NK-92 (cell line): ENCODE data around the gene RAI1.

ENCODE experiments used
- DNase-seq: peaks from one replicate; lab custom pipeline; 2025; ENCODE audit not compliant: unreplicated experiment; lab: John Stamatoyannopoulos, UW

RAI1 gene

DNA sequence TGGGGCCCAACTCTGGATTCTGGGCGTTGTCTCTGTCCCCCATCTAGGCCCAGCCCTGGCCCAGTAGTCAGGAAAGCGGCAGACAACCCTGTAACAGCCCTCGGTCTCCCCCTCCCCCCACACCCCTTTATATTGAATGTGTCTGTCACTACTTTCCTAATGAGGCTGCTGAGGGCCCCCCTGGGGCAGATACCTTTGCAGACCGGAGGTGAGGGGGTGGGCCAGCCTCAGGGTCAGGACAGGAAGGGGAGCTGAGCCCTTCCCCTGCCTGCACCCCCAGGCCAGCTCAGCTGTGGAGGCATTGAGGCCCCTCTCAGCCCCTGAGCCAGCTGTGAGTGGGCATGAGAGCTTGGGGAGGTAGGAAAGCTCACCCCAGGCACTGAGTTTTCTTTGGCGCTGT lies 17.1 kb downstream of the RAI1 start:
- no peak for DNase-seq

DNA sequence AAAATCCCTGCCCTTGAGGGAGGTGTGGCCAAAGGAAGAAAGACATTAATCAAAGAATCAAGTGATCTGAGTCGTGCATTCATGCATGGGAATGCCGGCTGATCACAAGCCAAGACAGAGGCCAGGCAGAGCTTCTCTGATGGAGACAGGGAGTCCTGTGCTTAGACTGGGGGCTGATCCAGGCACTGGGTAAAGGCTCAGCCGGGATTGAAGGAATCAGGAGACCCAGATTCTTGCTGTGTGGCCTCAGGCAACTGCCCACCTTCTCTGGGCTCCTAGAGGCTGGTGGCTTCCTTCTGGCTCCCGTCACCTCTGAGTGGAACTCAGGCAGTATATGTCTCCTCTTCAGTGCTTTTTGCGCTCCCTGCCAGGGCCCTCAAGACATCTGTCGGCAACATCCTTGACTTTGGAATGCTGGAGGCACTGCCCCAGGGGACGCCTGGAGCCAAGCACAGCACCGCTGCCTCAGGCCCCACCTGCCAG lies 17.7 kb downstream of the RAI1 start:
- no peak for DNase-seq

DNA sequence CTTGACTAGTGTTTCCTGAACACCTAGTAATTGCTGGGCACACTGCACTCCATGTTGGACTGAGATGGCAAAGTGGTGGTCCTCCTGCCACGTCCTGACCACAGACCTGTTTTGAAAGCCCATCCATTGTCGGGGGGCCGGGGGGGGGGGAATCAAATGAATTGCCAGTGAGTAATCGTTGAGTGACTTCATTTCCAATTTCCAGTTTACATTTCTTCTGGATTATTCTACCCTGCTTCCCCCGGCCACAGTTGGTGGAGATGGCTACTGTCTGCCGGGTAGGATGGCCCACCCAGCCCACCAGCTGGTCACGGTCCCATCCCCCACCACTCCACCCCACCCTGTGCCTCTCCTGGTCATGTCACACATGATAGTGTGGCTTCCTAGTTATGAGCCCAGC lies 18.2 kb downstream of the RAI1 start:
- DNase-seq, result no peak

DNA sequence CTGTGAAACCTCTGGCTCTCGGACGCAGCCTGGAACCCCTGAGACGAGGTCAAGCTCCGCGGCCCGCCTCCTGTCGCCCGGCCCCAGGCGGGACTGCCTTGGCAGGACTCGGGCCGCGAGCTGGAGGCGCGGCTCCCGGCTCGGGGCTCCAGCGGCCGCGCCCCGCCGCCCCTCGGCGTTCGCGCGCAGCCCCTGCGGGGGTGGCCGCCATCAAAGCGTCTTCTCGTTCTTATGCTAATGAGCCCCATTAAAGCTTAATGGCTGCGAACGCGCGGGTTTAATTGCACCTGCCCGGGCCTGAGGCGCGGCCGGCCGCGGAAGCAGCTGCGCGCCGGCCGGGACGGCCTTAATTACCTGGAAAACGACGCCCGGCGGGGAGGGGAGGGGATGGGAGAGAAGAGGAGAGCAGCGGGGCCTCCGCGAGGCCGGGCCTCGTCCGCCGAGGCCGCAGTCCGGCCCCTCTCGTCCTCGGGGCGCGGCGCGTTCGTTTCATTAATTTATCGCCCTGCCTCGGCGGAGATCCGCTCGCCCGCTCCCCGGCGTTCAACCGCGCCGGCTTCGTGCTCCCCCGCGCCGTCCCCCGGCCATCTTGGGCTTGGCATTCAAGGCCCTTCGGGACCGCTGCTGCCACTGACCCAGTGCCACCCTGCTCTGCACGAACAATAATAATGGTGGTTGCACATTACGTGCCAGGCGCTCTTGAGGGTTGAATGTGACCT lies 19.2 kb downstream of the RAI1 start:
- DNase-seq, result no peak

DNA sequence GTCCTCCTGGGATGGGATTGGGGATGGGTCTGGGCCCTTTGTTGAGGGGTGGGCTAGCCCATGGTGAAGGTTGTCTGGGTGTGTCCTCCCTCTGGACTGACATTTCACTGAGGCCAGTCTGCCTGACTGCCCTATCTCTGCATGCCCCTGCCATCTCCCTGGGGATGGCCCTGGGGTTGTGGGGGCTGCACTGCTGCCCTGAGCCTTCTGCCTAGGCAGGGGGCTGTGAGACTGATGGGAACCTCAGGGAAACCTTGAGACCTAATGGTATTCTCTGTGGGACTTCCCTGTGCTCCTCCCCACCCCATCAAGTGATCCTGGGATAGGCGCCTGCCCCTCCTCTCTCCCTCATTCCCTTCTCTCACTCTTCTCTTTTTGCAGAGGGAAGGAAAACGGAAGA lies 19.9 kb downstream of the RAI1 start:
- DNase-seq, result no peak

DNA sequence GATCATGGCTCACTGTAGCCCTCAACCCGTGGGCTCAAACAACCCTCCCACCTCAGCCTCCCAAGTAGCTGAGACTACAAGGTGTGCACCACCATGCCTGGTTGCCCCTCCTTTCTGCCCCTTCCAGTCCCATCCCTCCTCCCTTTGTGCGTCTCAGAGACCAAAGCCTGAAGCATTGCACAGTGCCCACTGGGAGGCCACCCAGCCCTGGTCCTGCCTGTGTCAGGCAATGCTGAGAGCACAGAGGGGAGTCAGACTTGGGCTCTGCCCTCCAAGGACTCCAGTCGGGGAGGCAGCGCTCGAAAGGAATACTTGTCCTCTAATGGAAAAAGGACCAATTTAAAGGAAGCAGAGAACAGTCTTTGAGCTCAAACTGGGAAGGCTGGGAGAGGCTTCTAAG lies 20.4 kb downstream of the RAI1 start:
- DNase-seq, result no peak

DNA sequence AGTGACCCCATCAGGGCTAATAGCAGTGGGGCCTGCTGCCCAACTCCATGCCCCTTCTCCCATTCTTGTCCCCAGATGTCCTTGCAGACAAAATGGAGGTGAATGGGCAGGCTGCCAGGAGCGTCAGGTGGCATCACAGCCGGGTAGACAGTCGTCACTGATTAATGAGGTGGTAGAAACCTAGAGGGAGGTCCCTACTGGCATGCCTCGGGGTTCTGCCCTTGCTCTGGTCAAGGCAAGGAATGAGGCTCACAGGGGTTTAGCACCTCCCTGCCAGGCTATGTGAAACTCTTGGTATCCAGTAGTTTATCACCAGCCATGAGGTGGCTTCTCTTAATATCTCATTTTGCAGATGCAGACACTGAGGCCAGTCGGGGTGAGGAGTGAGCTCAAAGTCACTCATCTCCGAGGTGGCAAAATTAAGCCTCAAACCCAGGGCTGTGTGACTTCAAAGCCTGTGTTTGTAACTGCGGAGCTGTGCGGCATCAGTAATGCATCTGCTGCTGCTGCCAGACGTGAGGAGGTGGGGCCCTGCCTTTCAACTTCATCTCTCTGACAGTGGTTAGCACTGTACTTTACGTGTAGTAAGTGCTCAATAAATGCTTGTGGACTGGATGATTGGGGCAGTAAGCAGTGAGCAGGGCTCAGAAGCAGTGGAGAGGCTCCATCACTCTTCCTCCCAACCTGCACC lies 21.3 kb downstream of the RAI1 start:
- no peak for DNase-seq

DNA sequence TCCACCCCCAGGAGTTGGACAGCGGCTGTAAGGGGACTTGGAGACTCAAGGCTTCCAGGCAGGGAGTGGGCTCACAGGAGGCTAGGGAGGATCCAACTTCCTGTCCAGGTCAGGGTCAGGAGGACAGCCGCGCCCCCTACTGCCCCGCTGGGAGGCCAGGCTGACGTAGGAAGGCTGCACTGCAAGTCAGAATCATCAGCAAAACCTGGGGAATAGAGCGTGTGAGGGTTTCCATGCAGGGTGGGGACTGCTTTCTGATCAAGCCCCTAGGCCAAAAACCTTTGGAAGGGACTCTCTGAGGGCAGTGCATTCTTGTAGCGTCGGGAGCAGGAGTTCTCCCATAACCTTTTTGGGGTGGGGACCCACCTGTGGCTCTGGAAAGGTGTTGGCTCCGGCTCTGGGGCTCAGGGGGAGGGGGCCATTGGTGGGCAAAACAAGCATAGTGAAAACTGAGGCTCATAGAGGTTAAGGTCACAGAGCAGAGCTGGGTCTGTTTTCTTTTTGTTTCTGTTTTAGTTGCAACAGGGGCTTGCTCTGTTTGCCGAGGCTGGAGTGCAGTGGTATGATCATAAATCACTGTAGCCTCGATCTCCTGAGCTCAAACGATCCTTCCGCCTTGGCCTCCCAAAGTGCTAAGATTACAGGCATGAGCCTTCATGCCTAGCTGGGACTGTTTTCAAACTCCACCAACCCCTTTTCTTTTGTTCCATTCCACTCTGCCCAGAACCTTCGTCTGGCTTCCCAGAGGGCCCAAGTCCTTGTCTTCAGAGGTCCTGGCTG lies 22.1 kb downstream of the RAI1 start:
- no peak for DNase-seq

DNA sequence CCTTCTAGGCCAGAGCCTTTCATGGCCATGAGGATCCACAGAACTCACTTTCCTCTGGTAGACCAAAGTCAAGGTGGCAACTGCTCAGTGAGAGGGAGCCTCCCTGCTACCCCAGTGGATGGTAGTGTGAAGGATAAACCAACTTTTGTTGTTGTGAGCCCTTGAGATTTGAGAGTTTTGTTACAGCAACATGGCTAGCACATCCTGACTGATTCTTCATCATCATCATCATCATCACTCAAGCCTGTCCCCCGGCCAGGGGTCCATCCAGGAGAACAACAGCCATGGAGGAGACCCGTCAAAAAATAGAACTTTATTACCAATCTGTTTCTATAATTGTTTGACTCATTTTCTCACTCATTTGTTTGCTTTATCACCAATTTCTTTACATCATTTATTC lies 23.7 kb downstream of the RAI1 start:
- no peak for DNase-seq

DNA sequence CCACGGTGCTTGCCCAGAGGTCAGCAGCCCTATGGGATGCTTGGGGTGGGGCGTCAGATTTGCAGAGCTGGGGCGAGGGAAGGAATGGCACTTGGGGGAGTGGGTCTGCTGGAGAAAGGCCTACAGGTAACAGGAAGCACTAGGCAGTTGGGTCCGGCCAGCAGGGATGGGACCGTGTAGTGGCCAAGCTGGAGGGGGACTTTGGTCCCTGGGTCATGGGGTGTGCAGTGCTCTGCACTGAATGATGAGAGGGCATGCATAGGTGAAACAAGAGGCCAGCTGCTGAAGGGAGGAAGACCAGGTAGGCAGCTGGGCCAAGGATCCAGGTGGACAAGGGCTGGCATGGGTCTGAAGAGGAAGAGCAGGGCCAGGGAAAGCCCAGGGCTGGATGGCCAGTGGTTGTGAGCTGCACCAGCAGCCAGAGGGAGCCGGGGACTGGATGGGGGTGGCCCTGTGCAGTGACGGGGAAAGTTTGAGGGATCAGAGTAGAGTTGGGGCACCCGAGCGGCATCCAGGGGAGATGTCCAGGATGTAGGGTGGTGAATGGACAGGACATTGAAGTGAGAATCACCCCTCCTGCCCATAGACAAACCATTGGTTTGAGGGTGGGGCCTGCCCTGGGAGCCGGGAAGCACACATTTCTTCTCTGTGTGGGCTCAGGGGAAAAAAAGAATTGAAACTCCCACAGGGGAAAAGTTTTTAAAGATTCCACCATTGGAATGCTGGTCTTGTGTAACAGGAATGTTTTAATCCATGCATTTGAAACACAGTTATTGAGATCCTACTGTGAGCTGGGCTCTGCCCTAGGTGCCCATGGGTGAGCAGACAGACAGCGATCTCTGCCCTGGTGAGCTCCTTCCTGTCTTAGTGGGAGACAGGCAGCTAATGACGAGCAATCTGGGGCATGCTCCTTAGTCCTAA lies 25.1 kb downstream of the RAI1 start:
- no peak for DNase-seq

DNA sequence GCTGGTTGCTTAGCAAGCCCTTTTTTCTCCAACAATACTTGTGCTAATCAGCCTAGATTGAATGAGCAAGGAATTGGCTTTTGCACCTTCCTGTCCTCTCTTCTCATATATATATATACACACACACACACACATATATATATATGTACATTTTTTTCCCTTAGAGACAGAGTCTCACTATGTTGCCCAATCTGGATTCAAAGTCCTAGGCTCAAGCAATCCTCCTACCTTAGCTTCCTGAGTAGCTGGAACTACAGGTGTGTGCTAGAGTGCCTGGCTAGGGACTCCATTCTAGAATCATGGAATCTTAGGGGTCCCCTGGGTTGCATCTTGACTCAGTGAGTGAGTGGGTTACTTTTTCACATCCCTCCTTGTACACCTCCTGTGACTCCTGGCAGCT lies 27.0 kb downstream of the RAI1 start:
- DNase-seq, result no peak

DNA sequence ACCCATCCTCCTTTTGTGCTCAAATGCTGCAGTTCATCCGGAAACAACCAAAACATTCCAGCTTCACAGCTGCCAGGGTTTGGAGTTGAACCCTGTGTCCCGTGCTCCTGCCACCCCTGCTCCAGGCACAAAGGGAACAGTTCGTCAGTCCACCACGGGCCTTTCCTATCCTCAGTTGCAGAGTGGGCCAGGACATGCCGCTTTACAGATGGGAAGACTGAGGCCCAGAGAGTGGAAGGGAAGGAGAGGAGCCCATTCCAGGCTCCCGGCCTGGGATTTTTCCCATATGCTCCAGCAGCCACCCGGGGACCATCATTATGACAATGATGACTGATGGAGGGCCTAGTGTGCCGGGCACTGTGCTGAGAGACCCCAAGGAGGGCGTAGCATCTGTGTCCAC lies 27.6 kb downstream of the RAI1 start:
- DNase-seq, result no peak

DNA sequence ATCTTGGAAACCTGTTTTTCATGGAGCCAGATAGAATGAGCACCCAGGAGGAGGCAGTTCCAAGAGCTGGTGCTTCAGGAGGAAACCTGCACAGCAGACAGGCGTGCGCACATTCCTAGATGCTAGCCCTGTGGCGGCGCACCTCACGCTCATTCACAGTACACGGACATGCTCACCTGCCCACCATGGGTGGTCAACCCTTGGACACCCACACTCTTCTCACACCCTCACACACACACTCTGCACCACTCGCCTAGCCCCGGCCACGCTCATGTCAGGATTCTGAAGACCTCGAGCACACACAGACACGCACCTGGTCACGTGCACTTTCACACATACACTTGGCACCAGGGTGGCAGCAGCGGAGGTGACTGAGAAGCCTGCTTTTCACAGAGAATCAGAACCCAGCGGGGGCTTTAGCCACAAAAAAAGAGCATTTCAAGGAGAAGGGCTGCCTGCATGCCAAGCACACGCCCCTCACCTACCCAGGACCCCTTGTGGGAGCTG lies 28.6 kb downstream of the RAI1 start:
- DNase-seq, result no peak

DNA sequence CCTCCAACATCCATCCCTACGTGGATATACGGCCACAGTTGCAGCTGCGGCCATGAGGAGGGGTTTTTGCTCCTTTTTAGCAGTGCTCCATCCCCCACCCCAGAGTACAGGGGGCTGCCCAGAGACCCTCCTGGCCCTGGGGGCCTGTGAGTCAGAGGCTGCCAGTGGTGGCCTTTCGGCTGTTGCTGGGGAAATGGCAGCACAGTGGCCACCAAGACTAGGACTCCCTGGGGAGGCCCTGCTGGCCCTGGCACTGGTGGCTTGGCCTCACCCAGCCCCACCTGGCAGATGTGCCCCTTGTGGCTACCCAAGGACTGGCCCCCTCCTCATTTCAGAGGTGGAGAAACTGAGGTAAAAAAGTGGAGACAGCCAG lies 29.1 kb downstream of the RAI1 start:
- no peak for DNase-seq

DNA sequence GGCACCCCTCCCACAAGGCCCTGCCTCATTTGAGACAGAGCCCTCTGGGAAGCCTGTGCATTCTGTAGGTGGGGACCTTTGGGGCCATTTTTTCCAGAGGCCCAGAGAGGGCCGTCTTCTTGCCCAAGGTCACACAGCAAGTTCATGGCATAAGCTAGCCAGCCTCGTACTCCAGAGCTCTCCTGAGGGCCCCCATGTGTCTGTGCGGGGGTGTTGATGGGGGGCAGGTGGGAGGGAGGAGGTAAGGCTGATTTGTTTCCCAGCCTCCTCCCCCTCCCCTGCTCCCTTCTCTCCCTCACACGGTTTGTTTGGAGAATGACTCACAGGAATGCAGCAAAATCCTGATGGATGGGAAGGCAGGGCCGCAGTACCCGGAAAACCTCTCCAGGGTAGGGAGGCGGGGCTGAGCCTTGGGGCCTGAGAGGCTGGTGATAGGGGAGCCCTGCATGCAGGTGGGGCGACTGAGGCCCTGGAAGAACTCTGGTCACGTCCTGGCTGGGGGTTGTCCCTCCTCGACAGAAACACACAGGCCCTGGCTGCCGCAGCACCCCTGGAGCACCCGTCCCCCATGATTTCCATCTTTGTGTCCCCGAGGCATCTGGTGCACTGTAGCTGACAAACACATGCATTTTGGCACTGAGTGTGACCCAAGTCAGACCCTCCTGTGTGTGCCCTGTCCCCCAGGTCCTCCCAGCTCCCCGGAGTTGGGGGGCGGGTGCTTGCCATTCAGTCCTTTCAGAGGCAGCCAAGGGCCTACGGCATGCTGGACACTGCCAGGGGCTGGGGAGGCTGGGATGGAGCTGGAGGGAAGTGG lies 29.7 kb downstream of the RAI1 start:
- DNase-seq, result no peak

DNA sequence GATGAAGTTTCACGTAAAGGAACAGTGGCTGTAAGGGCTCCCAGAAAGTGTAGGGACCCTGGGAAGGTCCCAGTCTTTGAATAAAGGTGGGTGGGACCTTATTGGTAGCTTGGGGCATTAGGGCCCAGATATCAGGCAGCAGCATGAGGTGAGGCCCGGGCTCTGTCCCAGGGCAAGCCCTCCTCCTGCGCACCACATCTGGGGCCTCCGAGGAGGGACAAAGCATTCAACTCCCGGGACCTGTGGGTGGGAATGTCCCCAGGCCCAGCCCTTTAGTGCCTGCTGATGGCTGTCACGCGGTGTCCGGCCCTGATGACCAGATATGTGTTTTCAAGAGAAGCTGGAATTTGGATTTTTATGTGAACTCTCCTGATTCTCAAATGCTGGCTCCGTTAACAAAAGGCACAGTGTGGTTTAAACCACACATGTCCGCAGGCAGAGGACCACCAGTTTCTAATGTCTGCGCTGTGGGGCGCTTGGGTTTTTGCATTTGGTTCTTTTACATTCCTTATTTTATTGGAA lies 30.4 kb downstream of the RAI1 start:
- no peak for DNase-seq

DNA sequence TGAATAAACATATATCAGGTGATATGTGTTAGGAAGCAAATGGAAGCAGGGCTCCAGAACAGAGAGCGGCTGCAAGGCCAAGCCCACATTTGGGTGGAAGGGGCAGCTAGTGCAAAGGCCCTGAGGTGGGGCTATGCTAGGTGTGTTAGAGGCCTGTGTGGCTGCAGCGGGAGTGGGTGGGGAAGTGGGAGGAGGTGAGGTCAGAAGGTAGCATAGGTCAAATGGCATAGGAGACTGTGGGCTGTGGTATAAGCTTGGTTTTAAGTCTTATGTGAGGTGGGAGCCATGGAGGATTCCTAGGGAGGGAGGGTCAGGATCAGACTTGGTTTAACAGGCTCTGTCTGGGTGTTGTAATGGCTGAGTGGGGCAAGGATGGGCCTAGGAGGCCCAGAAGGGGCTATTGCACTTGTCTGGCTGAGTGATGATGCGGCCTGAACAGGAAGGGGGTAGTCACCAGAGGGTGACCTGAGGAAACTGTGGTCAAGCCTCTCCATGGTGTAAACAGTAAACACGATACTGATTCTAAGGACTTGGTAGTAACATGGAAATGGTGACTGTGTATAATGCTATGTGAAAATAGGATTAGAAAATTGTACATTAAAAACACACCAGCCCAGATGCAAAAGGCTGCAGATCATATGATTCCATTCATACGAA lies 31.1 kb downstream of the RAI1 start:
- no peak for DNase-seq

DNA sequence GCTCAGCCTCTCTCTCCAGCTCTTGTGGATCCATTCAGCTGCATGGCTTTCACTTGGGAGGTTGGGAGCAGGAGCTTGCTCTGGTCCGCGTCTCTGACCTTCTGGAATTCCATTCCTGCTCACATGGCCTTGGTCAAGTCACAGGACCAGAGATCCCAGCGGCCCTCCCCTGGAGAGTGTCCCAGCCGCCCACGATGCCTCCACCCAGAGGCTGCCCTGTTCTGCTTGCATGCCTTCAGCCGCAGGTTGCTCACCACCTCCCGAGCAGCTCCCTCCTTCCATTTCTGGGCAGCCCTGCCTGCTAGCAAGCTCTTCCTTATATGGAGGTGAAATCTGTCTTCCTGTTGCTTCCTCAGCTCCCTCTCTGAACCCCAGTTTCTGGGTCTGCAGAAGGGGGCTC lies 32.6 kb downstream of the RAI1 start:
- no peak for DNase-seq

DNA sequence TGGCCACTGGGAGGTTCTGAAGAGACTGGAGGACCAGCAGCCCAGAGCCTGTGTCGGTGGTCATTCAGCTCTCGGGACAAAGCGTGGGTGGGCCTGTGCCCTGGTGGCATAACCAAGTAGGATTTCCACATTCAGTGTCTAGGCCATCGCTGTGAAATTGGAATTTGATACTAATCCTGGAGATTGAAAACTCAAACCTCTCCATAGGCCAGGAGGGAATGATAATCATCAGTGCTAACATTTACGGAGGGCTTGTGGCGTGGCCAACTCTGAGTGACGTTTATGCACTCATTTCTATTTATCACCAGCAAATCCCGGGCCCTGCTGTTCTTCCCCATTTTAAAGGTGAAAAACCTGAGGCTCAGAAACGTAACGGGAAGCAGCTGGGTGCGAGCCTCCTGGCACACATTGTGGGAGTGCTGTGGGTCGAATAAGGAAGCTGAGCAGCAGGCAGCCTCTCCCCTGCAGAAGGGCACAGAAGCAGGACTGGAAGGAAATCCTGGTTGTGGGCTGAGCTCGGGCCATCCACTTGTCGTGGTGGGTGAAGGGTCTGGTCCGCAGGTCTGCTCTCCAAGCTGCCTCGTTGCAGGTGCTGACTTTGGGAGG lies 33.1 kb downstream of the RAI1 start:
- DNase-seq, result no peak
